ENCODE measurements around the gene TNNT2.

DNA sequence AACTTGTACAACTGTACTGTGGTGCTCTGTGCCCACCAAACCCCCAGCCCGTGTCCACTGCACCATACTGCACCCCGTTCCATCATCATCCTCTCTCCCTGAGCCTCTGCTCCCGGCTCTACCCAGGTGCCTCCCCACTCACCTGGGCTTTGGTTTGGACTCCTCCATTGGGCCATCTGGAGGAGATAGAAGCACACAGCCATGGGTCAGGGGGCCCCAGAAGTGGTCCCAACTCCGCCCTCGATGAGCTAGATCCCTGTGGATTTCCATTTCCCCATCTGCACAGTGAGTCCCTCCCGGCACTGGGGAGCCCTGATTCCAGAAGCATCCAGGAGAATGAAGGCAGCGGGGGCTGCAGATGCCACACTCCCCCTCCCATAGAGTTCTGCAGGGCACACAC lies 10.8 kb downstream of the TNNT2 start:
- TF ChIP-seq, protein P1, sequence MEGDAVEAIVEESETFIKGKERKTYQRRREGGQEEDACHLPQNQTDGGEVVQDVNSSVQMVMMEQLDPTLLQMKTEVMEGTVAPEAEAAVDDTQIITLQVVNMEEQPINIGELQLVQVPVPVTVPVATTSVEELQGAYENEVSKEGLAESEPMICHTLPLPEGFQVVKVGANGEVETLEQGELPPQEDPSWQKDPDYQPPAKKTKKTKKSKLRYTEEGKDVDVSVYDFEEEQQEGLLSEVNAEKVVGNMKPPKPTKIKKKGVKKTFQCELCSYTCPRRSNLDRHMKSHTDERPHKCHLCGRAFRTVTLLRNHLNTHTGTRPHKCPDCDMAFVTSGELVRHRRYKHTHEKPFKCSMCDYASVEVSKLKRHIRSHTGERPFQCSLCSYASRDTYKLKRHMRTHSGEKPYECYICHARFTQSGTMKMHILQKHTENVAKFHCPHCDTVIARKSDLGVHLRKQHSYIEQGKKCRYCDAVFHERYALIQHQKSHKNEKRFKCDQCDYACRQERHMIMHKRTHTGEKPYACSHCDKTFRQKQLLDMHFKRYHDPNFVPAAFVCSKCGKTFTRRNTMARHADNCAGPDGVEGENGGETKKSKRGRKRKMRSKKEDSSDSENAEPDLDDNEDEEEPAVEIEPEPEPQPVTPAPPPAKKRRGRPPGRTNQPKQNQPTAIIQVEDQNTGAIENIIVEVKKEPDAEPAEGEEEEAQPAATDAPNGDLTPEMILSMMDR (IDR thresholded peaks at IDR 0.05), result no peak
- no peak for TF ChIP-seq POLR2A (IDR thresholded peaks at IDR 0.05)
